K562 (cell line): ENCODE measurements around the gene PLXNB2. TPM values are rescaled to one million over a fixed set of nuclear protein-coding genes. Genes with fewer than 3 reads are reported as not detected.

Source experiments
- BCOR ChIP-seq: fragments of 450-650 bp; IDR thresholded peaks from 2 replicates; pipeline ENCODE4 v1.6.1; 2016
- E2F4 ChIP-seq: sonication (generic); formaldehyde crosslinking; IDR thresholded peaks from 2 replicates; pipeline ENCODE4 v1.8.0; 2022; ENCODE audit warnings: mild to moderate bottlenecking, low read depth, missing genetic modification reagents
- ELK1 ChIP-seq: sonication (generic); formaldehyde crosslinking; IDR thresholded peaks from 2 replicates; pipeline ENCODE4 v1.8.1; 2022; ENCODE audit warnings: missing genetic modification reagents
- EP400 ChIP-seq: fragments of 450-650 bp; IDR thresholded peaks from 2 replicates; pipeline ENCODE4 v1.6.1; 2017; ENCODE audit warnings: antibody characterized with exemption, mild to moderate bottlenecking, moderate library complexity
- GATAD2B ChIP-seq: fragments of 450-650 bp; IDR thresholded peaks from 2 replicates; pipeline ENCODE4 v1.6.1; 2017; ENCODE audit warnings: mild to moderate bottlenecking, borderline replicate concordance
- HDAC2 ChIP-seq: fragments of 450-650 bp; IDR thresholded peaks from 2 replicates; pipeline ENCODE4 v1.6.1; 2016; ENCODE audit warnings: mild to moderate bottlenecking
- HNRNPH1 ChIP-seq: fragments of 200-400 bp; formaldehyde crosslinking; optimal IDR thresholded peaks from 2 replicates; pipeline ENCODE3; 2017; ENCODE audit warnings: low read depth, mild to moderate bottlenecking, low read length, moderate library complexity
- MTA1 ChIP-seq: fragments of 450-650 bp; IDR thresholded peaks from 2 replicates; pipeline ENCODE4 v1.6.1; 2017; ENCODE audit warnings: borderline replicate concordance
- NEUROD1 ChIP-seq: fragments of 150-350 bp; IDR thresholded peaks from 2 replicates; pipeline ENCODE4 v1.6.1; 2014; ENCODE audit warnings: borderline replicate concordance, low read length, low read depth; ENCODE audit not compliant: partially characterized antibody
- NFE2L1 ChIP-seq: fragments of 450-650 bp; IDR thresholded peaks from 2 replicates; pipeline ENCODE4 v1.6.1; 2016; ENCODE audit warnings: missing genetic modification characterization, low read depth, mild to moderate bottlenecking, missing compliant biosample characterization, moderate library complexity, borderline replicate concordance
- NUFIP1 ChIP-seq: fragments of 450-650 bp; IDR thresholded peaks from 2 replicates; pipeline ENCODE4 v1.6.1; 2018; ENCODE audit not compliant: partially characterized antibody
- SAFB2 ChIP-seq: fragments of 200-400 bp; formaldehyde crosslinking; IDR thresholded peaks from 2 replicates; pipeline ENCODE4 v1.6.1; 2018; ENCODE audit warnings: borderline replicate concordance, low read length, low read depth, moderate library complexity; ENCODE audit not compliant: severe bottlenecking
- SNAPC5 ChIP-seq: fragments of 250-450 bp; sonication (Bioruptor Pico); IDR thresholded peaks from 2 replicates; pipeline ENCODE4 v1.8.0; 2021; ENCODE audit warnings: moderate library complexity, mild to moderate bottlenecking, inconsistent platforms
- THRB ChIP-seq: fragments of 450-650 bp; formaldehyde crosslinking; conservative IDR thresholded peaks from 2 replicates; pipeline ENCODE4 v1.4.0; 2022; ENCODE audit warnings: mild to moderate bottlenecking, missing genetic modification characterization
- TSHZ1 ChIP-seq: fragments of 250-450 bp; sonication (Bioruptor Pico); IDR thresholded peaks from 2 replicates; pipeline ENCODE4 v1.4.0; 2020; ENCODE audit warnings: mild to moderate bottlenecking, moderate library complexity
- ZBTB1 ChIP-seq: sonication (generic); formaldehyde crosslinking; IDR thresholded peaks from 2 replicates; pipeline ENCODE4 v1.8.1; 2023; ENCODE audit warnings: missing genetic modification reagents, low read depth, mild to moderate bottlenecking, borderline replicate concordance
- ZFP1 ChIP-seq: fragments of 450-650 bp; formaldehyde crosslinking; IDR thresholded peaks from 2 replicates; pipeline ENCODE4 v1.4.0; 2020; ENCODE audit warnings: mild to moderate bottlenecking, mixed read lengths
- ZNF140 ChIP-seq: fragments of 250-450 bp; sonication (Bioruptor Pico); IDR thresholded peaks from 2 replicates; pipeline ENCODE4 v1.8.0; 2021; ENCODE audit warnings: moderate library complexity, mild to moderate bottlenecking, inconsistent platforms
- ZNF75A ChIP-seq: fragments of 450-650 bp; formaldehyde crosslinking; IDR thresholded peaks from 2 replicates; pipeline ENCODE4 v1.4.0; 2020; ENCODE audit warnings: mild to moderate bottlenecking
- ZZZ3 ChIP-seq: fragments of 450-650 bp; IDR thresholded peaks from 2 replicates; pipeline ENCODE4 v1.6.1; 2016; ENCODE audit warnings: antibody characterized with exemption, mild to moderate bottlenecking, moderate library complexity
- polyA plus RNA-seq, 8 experiments: library from polyadenylated mRNA; depleted of rRNA in 4 of 8; stranded (reverse) in 5 of 8; unstranded in 3 of 8; fragments of >200 nt; fragmentation: Nextera tagmentation in 2 of 8; fragmentation: Illumina TruSeq in 1 of 8; extraction: Ambion mirVana in 2 of 8; extraction: Trizol in 1 of 8; gene quantifications; 2 replicates each; pipeline versions ENCODE4 v1.2.1 to v1.2.3, GENCODE V29; 2011 to 2014; ENCODE audit warnings: inconsistent platforms in 1 of 8, missing spikeins in 1 of 8
- total RNA-seq, 7 experiments: library from RNA; depleted of rRNA in 6 of 7; stranded (reverse); fragments of >200 nt in 6 of 7; fragmentation: Illumina TruSeq in 2 of 7; extraction: Trizol in 2 of 7; gene quantifications; 2 replicates each; pipeline versions ENCODE4 v1.2.1 to v1.2.3, GENCODE V29; 2011 to 2021; ENCODE audit warnings: low replicate concordance in 1 of 7

The PLXNB2 gene
- total and polyA plus RNA-seq, 9 of the 15 experiments (the other 6 are each of a cell fraction or from before 2014, with no cell fraction given) = 0.15 to 45.1 (median 13.6) TPM

- TF ChIP-seq E2F4 (CRISPR knock-in tag) (no peak), THRB (CRISPR knock-in tag) (no peak), NFE2L1 (tag) (no peak), HDAC2 (no peak), TSHZ1 (CRISPR knock-in tag) (no peak), ZFP1 (no peak), ZNF75A (CRISPR knock-in tag) (no peak), SNAPC5 (CRISPR knock-in tag) (no peak), SAFB2 (no peak), NUFIP1 (no peak), ZZZ3 (no peak), ZNF140 (no peak), ELK1 (CRISPR knock-in tag) (no peak), NEUROD1 (no peak), HNRNPH1 (no peak), MTA1 (no peak), EP400 (no peak), GATAD2B (0 out of 2 replicates have a peak, but pooled peaks have one; percentile 5), ZBTB1 (CRISPR knock-in tag) (no peak), BCOR (no peak)
Measured at GRCh38 chr22:50261615-50262459, 45.6 kb downstream of the PLXNB2 start, which contains the start of gene MAPK12 (continued).
